HepG2 (cell line): Measurements from ENCODE around the gene GADD45GIP1. TPM values are rescaled to one million over a fixed set of nuclear protein-coding genes. Genes with fewer than 3 reads are reported as not detected.

Experiments
- ATF7 ChIP-seq, 2 experiments: fragments of 450-650 bp in 1 of 2; sonication (generic) in 1 of 2; formaldehyde crosslinking in 1 of 2; IDR thresholded peaks; 2 replicates each; pipeline versions ENCODE4 v1.4.0 to v1.6.1; 2016 to 2020; ENCODE audit warnings: antibody characterized with exemption in 1 of 2, mild to moderate bottlenecking in 1 of 2, missing genetic modification reagents in 1 of 2
- BHLHE40 ChIP-seq: IDR thresholded peaks from 2 replicates; pipeline ENCODE4 v1.6.1; 2011; ENCODE audit warnings: low read length, improper control_type of control experiment
- DR1 ChIP-seq: sonication (generic); formaldehyde crosslinking; IDR thresholded peaks from 2 replicates; pipeline ENCODE4 v1.8.0; 2021; ENCODE audit warnings: mild to moderate bottlenecking, missing genetic modification reagents, inconsistent platforms
- ETV6 ChIP-seq: sonication (generic); formaldehyde crosslinking; conservative IDR thresholded peaks from 2 replicates; pipeline ENCODE4 v1.4.0; 2020; ENCODE audit warnings: missing genetic modification reagents
- JUNB ChIP-seq: sonication (generic); formaldehyde crosslinking; IDR thresholded peaks from 2 replicates; pipeline ENCODE4 v1.8.0; 2022; ENCODE audit warnings: missing genetic modification reagents, mild to moderate bottlenecking, borderline replicate concordance
- SALL1 ChIP-seq: sonication (generic); formaldehyde crosslinking; IDR thresholded peaks from 2 replicates; pipeline ENCODE4 v1.8.0; 2022; ENCODE audit warnings: mild to moderate bottlenecking, missing genetic modification reagents
- SIX4 ChIP-seq: sonication (generic); formaldehyde crosslinking; IDR thresholded peaks from 2 replicates; pipeline ENCODE4 v1.4.0; 2020; ENCODE audit warnings: missing genetic modification reagents
- TGIF2 ChIP-seq: IDR thresholded peaks from 2 replicates; pipeline ENCODE4 v1.6.1; 2016; ENCODE audit warnings: control low read depth, missing compliant biosample characterization
- ZFP36 ChIP-seq: fragments of 150-350 bp; IDR thresholded peaks from 2 replicates; pipeline ENCODE4 v1.6.1; 2018; ENCODE audit warnings: borderline replicate concordance, low read length, low read depth; ENCODE audit not compliant: partially characterized antibody
- ZKSCAN8 ChIP-seq: IDR thresholded peaks from 2 replicates; pipeline ENCODE4 v1.6.1; 2016; ENCODE audit warnings: borderline replicate concordance, missing genetic modification reagents, missing compliant biosample characterization
- ZNF781 ChIP-seq: sonication (generic); formaldehyde crosslinking; IDR thresholded peaks from 2 replicates; pipeline ENCODE4 v1.5.1; 2020; ENCODE audit warnings: borderline replicate concordance, mild to moderate bottlenecking, missing genetic modification reagents; ENCODE audit errors: not compliant biosample characterization
- polyA plus RNA-seq, 8 experiments: library from polyadenylated mRNA; depleted of rRNA in 3 of 8; stranded (reverse) in 7 of 8; unstranded in 1 of 8; fragments of >200 nt; fragmentation: Illumina TruSeq in 4 of 8; extraction: Trizol in 4 of 8; gene quantifications; 2 replicates each; pipeline versions ENCODE4 v1.2.1 to v1.2.3, GENCODE V29; 2011 to 2016; ENCODE audit warnings: low read depth in 4 of 8, missing spikeins in 1 of 8, mixed read lengths in 1 of 8; ENCODE audit not compliant: insufficient read depth in 1 of 8
- total RNA-seq, 5 experiments: library from RNA; depleted of rRNA; stranded (reverse); fragments of >200 nt; fragmentation: Illumina TruSeq; extraction: Trizol; gene quantifications; 2 replicates each; pipeline ENCODE4 v1.2.3, GENCODE V29; 2016; ENCODE audit warnings: low read depth in 1 of 5
- TF ChIP-seq, protein P1 (sequence below): sonication (generic); formaldehyde crosslinking; IDR thresholded peaks from 2 replicates; pipeline ENCODE4 v1.4.0; 2020; ENCODE audit warnings: missing genetic modification reagents
- TF ChIP-seq, protein P2 (sequence below): sonication (generic); formaldehyde crosslinking; IDR thresholded peaks from 2 replicates; pipeline ENCODE4 v1.4.0; 2020; ENCODE audit warnings: low read depth, mild to moderate bottlenecking, missing genetic modification reagents
- TF ChIP-seq, protein P3 (sequence below): sonication (generic); formaldehyde crosslinking; IDR thresholded peaks from 2 replicates; pipeline ENCODE4 v1.9.0; 2021; ENCODE audit warnings: mild to moderate bottlenecking, missing genetic modification reagents
- TF ChIP-seq, protein P4 (sequence below): sonication (generic); formaldehyde crosslinking; IDR thresholded peaks from 2 replicates; pipeline ENCODE4 v1.4.0; 2020; ENCODE audit warnings: missing genetic modification reagents, borderline replicate concordance

The GADD45GIP1 gene
- total and polyA plus RNA-seq, 2 of the 13 experiments (the other 11 are each of a cell fraction or from before 2014, with no cell fraction given) = 24.6 to 30.7 TPM

DNA sequence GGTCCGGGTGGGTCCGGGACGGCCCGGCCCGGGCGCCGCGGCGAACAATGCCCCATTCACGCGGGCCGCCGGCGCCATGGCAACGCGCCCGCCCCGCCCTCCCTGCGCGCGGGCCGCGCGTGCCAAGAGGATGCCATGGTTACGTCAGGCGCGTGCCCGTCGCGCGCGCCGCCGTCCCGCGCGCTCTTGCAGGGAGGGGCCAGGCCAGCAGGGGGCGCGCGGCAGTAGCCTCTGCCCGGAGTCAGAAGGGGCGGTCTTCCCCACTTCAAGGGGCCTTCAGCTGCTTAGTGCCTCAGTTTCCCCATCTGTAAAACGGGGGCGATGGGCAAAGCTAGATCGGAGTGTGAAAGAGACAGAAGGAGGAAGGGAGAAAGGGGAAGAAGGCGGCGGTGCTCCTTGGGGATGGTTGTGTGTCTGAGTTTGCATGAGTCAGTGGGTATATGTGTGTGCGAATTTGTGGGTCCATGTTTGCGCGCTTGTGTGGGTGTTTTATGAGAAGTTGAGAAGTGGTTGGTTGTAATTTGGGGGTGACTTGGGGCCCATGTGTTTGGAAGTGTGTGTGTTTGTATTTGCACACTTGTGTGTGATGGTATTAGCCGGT, 26.6 kb upstream of the GADD45GIP1 start (continued):
- TF ChIP-seq, protein P1, sequence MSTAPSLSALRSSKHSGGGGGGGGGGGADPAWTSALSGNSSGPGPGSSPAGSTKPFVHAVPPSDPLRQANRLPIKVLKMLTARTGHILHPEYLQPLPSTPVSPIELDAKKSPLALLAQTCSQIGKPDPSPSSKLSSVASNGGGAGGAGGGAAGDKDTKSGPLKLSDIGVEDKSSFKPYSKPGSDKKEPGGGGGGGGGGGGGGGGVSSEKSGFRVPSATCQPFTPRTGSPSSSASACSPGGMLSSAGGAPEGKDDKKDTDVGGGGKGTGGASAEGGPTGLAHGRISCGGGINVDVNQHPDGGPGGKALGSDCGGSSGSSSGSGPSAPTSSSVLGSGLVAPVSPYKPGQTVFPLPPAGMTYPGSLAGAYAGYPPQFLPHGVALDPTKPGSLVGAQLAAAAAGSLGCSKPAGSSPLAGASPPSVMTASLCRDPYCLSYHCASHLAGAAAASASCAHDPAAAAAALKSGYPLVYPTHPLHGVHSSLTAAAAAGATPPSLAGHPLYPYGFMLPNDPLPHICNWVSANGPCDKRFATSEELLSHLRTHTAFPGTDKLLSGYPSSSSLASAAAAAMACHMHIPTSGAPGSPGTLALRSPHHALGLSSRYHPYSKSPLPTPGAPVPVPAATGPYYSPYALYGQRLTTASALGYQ (CRISPR knock-in tag) = no peak
- TF ChIP-seq SALL1 = peak; percentile 76
- peak; percentile 61; the same call in 1 of the 2 replicates for TF ChIP-seq ETV6 (CRISPR knock-in tag)
- TF ChIP-seq TGIF2 (CRISPR knock-in tag) = no peak
- TF ChIP-seq ZFP36 = no peak
- peak; percentile 58; the same call in 1 of the 2 replicates for TF ChIP-seq JUNB (CRISPR knock-in tag)
- no peak for TF ChIP-seq SIX4 (CRISPR knock-in tag)
- peak; percentile 89 for TF ChIP-seq BHLHE40
- TF ChIP-seq ZKSCAN8 (CRISPR knock-in tag) = 0 out of 2 replicates have a peak, but pooled peaks have one; percentile 48
- no peak for TF ChIP-seq ZNF781 (CRISPR knock-in tag)
- TF ChIP-seq, protein P2, sequence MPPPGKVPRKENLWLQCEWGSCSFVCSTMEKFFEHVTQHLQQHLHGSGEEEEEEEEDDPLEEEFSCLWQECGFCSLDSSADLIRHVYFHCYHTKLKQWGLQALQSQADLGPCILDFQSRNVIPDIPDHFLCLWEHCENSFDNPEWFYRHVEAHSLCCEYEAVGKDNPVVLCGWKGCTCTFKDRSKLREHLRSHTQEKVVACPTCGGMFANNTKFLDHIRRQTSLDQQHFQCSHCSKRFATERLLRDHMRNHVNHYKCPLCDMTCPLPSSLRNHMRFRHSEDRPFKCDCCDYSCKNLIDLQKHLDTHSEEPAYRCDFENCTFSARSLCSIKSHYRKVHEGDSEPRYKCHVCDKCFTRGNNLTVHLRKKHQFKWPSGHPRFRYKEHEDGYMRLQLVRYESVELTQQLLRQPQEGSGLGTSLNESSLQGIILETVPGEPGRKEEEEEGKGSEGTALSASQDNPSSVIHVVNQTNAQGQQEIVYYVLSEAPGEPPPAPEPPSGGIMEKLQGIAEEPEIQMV (CRISPR knock-in tag) = no peak
- TF ChIP-seq, protein P3, sequence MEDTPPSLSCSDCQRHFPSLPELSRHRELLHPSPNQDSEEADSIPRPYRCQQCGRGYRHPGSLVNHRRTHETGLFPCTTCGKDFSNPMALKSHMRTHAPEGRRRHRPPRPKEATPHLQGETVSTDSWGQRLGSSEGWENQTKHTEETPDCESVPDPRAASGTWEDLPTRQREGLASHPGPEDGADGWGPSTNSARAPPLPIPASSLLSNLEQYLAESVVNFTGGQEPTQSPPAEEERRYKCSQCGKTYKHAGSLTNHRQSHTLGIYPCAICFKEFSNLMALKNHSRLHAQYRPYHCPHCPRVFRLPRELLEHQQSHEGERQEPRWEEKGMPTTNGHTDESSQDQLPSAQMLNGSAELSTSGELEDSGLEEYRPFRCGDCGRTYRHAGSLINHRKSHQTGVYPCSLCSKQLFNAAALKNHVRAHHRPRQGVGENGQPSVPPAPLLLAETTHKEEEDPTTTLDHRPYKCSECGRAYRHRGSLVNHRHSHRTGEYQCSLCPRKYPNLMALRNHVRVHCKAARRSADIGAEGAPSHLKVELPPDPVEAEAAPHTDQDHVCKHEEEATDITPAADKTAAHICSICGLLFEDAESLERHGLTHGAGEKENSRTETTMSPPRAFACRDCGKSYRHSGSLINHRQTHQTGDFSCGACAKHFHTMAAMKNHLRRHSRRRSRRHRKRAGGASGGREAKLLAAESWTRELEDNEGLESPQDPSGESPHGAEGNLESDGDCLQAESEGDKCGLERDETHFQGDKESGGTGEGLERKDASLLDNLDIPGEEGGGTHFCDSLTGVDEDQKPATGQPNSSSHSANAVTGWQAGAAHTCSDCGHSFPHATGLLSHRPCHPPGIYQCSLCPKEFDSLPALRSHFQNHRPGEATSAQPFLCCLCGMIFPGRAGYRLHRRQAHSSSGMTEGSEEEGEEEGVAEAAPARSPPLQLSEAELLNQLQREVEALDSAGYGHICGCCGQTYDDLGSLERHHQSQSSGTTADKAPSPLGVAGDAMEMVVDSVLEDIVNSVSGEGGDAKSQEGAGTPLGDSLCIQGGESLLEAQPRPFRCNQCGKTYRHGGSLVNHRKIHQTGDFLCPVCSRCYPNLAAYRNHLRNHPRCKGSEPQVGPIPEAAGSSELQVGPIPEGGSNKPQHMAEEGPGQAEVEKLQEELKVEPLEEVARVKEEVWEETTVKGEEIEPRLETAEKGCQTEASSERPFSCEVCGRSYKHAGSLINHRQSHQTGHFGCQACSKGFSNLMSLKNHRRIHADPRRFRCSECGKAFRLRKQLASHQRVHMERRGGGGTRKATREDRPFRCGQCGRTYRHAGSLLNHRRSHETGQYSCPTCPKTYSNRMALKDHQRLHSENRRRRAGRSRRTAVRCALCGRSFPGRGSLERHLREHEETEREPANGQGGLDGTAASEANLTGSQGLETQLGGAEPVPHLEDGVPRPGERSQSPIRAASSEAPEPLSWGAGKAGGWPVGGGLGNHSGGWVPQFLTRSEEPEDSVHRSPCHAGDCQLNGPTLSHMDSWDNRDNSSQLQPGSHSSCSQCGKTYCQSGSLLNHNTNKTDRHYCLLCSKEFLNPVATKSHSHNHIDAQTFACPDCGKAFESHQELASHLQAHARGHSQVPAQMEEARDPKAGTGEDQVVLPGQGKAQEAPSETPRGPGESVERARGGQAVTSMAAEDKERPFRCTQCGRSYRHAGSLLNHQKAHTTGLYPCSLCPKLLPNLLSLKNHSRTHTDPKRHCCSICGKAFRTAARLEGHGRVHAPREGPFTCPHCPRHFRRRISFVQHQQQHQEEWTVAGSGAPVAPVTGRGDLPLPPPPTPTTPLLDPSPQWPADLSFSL = peak; percentile 91
- TF ChIP-seq DR1 (CRISPR knock-in tag) = no peak
- TF ChIP-seq, protein P4, sequence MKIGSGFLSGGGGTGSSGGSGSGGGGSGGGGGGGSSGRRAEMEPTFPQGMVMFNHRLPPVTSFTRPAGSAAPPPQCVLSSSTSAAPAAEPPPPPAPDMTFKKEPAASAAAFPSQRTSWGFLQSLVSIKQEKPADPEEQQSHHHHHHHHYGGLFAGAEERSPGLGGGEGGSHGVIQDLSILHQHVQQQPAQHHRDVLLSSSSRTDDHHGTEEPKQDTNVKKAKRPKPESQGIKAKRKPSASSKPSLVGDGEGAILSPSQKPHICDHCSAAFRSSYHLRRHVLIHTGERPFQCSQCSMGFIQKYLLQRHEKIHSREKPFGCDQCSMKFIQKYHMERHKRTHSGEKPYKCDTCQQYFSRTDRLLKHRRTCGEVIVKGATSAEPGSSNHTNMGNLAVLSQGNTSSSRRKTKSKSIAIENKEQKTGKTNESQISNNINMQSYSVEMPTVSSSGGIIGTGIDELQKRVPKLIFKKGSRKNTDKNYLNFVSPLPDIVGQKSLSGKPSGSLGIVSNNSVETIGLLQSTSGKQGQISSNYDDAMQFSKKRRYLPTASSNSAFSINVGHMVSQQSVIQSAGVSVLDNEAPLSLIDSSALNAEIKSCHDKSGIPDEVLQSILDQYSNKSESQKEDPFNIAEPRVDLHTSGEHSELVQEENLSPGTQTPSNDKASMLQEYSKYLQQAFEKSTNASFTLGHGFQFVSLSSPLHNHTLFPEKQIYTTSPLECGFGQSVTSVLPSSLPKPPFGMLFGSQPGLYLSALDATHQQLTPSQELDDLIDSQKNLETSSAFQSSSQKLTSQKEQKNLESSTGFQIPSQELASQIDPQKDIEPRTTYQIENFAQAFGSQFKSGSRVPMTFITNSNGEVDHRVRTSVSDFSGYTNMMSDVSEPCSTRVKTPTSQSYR (CRISPR knock-in tag) = 0 out of 2 replicates have a peak, but pooled peaks have one; percentile 5
- TF ChIP-seq ATF7 (IDR thresholded peaks at IDR 0.05) = no peak
- TF ChIP-seq ATF7 (CRISPR knock-in tag; IDR thresholded peaks at IDR 0.05) = peak; percentile 79
